T-cell (primary cell): ENCODE data around the gene RAB3B. TPM values are rescaled to one million over a fixed set of nuclear protein-coding genes. Genes with fewer than 3 reads are reported as not detected.
"Not testable (repeated sequence)": the region's sequence is repeated elsewhere in the genome, so short reads cannot be mapped to it uniquely, and the experiment has no call there.

Experiments
- ATAC-seq, 4 experiments: fragments of 200-7000 bp in 3 of 4; fragments of 150-1000 bp in 1 of 4; cut with Tn5 transposase; replicated peaks in 1 of 4; 1 replicate in 3 of 4; 2 replicates in 1 of 4; pipeline ENCODE4 v1.10.0; 2021; ENCODE audit warnings: moderate library complexity in 3 of 4, mild to moderate bottlenecking in 2 of 4, moderate number of reproducible peaks in 1 of 4
- CTCF ChIA-PET, 2 donors: fragments of 300-600 bp; sonication (Branson Sonifier 250); formaldehyde crosslinking; loops; one replicate each; lab custom pipeline; 2022; ENCODE audit warnings: antibody characterized with exemption in 2 of 2; lab: Charles Lee
- POLR2A ChIA-PET, 2 donors: fragments of 300-600 bp; sonication (Branson Sonifier 250); formaldehyde crosslinking; loops; one replicate each; lab custom pipeline; 2022; ENCODE audit warnings: antibody characterized with exemption in 2 of 2; lab: Charles Lee
- DNase-seq, 35 experiments: peaks; one replicate each; pipeline versions ENCODE4 v3.0.0 to v3.0.0-alpha.2; 2013 to 2023
- H3K27ac ChIP-seq: one replicate; pipeline ENCODE4 v1.5.1; 2013; ENCODE audit warnings: low read length
- H3K27me3 ChIP-seq, 2 experiments: replicated peaks in 1 of 2; 1 replicate in 1 of 2; 2 replicates in 1 of 2; pipeline versions ENCODE4 v1.6.1 to v1.7.0; 2013; ENCODE audit warnings: low read length in 1 of 2, mixed read lengths in 1 of 2; ENCODE audit not compliant: control insufficient read depth in 2 of 2, insufficient read depth in 2 of 2; ENCODE audit errors: extremely low read depth in 1 of 2
- H3K36me3 ChIP-seq, 2 donors: 1 replicate in 1 of 2; 2 replicates in 1 of 2; pipeline versions ENCODE4 v1.6.1 to v1.7.0; 2013; ENCODE audit warnings: low read length in 1 of 2; ENCODE audit not compliant: control insufficient read depth in 2 of 2, insufficient read depth in 1 of 2; ENCODE audit errors: extremely low read depth in 1 of 2
- H3K4me1 ChIP-seq, 2 experiments: 1 replicate in 1 of 2; 2 replicates in 1 of 2; pipeline versions ENCODE4 v1.6.1 to v1.7.0; 2013; ENCODE audit warnings: low read length in 2 of 2, mixed read lengths in 1 of 2; ENCODE audit not compliant: insufficient read depth in 2 of 2, control insufficient read depth in 1 of 2; ENCODE audit errors: extremely low read depth in 1 of 2
- H3K4me3 ChIP-seq, 2 donors: 1 replicate in 1 of 2; 2 replicates in 1 of 2; pipeline versions ENCODE4 v1.5.1 to v1.7.0; 2013; ENCODE audit warnings: mild to moderate bottlenecking in 2 of 2, low read length in 1 of 2, moderate library complexity in 1 of 2; ENCODE audit not compliant: control insufficient read depth in 1 of 2; ENCODE audit errors: extremely low read depth in 1 of 2
- H3K9me3 ChIP-seq: 2 replicates; pipeline ENCODE4 v1.7.0; 2013
- H3K27ac Mint-ChIP-seq, 2 donors: one replicate each; pipeline ENCODE4 v1.8.0; 2020 to 2021; ENCODE audit warnings: mild to moderate bottlenecking in 2 of 2, mixed read lengths in 2 of 2
- H3K27me3 Mint-ChIP-seq, 2 donors: one replicate each; pipeline ENCODE4 v1.8.0; 2021 to 2022; ENCODE audit warnings: mixed read lengths in 2 of 2
- H3K36me3 Mint-ChIP-seq: one replicate; pipeline ENCODE4 v1.8.0; 2021; ENCODE audit warnings: mixed read lengths
- H3K4me1 Mint-ChIP-seq, 3 donors: one replicate each; pipeline ENCODE4 v1.8.0; 2020 to 2022; ENCODE audit warnings: mixed read lengths in 3 of 3, mild to moderate bottlenecking in 1 of 3
- H3K4me3 Mint-ChIP-seq, 3 donors: one replicate each; pipeline ENCODE4 v1.8.0; 2020 to 2022; ENCODE audit warnings: mild to moderate bottlenecking in 3 of 3, mixed read lengths in 3 of 3, moderate library complexity in 3 of 3
- H3K9me3 Mint-ChIP-seq, 3 donors: one replicate each; pipeline ENCODE4 v1.8.0; 2020 to 2022; ENCODE audit warnings: mixed read lengths in 3 of 3
- WGBS: methylation state at CpG from one replicate; pipeline ENCODE4 v1.1.5; 2013; ENCODE audit warnings: missing lambda C conversion rate; ENCODE audit not compliant: insufficient coverage; 5-methylcytosine and 5-hydroxymethylcytosine counted together
- total RNA-seq, 35 experiments: library from RNA in 6 of 35; stranded (reverse) in 6 of 35; fragments of 120-200 nt in 1 of 35; gene quantifications; one replicate each; pipeline versions ENCODE4 v1.2.1 to v1.2.4 and lab custom pipeline; 2013 to 2026

RAB3B gene
- total RNA-seq, 5 donors from 2014 or later (not counting 1 experiment from before 2014, with no cell fraction given) = 0.02 to 0.18 (median 0.06) TPM; not detected in 1

DNA sequence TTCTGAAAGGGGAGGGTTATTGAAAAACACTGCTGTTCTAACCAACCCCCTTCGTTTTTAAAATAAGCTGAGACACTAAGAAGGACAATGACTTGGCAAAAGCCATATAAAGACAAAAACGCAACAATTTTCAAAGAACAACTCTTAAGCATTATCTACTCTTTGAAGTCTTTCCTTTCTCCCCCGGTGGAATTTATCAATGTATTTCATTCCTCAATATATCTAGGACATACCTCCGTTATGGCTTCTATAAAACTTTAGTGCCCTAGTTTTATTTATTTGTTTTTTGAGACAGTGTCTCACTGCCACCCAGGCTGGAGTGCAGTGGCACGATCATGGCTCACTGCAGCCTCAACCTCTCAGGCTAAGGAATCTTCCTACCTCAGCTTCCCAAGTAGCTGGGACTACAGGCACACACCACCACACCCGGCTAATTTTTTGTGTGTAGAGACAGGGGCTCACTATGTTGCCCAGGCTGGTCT is 115.2 kb downstream of the RAB3B start:
- CTCF ChIA-PET = no interaction called here
- no peak overlapping the region for H3K27ac ChIP-seq

DNA sequence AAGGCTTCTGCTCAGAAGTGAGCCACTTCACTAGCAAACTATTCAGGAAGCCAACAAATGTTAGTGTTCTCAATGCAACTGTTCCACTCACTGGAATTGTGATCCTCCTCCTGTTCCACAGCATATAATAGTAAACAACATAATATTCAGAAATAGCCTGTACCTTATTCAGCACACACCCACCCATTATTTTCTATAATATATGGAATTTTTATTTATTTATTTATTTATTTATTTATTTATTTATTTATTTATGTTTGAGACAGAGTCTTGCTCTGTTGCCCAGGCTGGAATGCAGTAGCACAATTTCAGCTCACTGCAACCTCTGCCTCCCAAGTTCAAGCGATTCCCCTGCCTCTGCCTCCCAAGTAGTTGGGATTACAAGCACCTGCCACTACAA is 117.2 kb downstream of the RAB3B start:
- H3K4me3 ChIP-seq, CTCF ChIA-PET, H3K4me3 Mint-ChIP-seq, H3K27ac Mint-ChIP-seq, H3K27ac ChIP-seq, H3K36me3 ChIP-seq, POLR2A ChIA-PET, H3K9me3 ChIP-seq, ATAC-seq, H3K27me3 Mint-ChIP-seq, H3K9me3 Mint-ChIP-seq, H3K27me3 ChIP-seq, DNase-seq: not testable (repeated sequence)
- 100% methylated on average over 1 of the region's 1 CpG for WGBS
- peaks cover 11% of the 10 kb centered on the region for H3K36me3 Mint-ChIP-seq
- H3K4me1 Mint-ChIP-seq = peaks cover 53 to 65% (median 62%) of the 10 kb centered on the region in 3 donors
- peaks cover 22 to 40% of the 10 kb centered on the region in 2 experiments for H3K4me1 ChIP-seq

More for the DNA sequence above, 115.2 kb downstream of the RAB3B start:
- Histone ChIP-seq H3K9me3 (no peaks in the 10 kb centered on the region), H3K36me3 (peaks cover 0 to 2% of the 10 kb centered on the region in 2 donors), H3K4me1 (peaks cover 25 to 49% of the 10 kb centered on the region in 2 experiments), H3K27me3 (no peaks in the 10 kb centered on the region), H3K4me3 (no peak overlapping the region)
- H3K4me3 Mint-ChIP-seq = peak overlapping the region in 2 of 3 donors; percentile 39 to 57
- peaks cover 11% of the 10 kb centered on the region for H3K36me3 Mint-ChIP-seq
- H3K27ac Mint-ChIP-seq = no peak overlapping the region
- H3K4me1 Mint-ChIP-seq = peaks cover 44 to 48% (median 47%) of the 10 kb centered on the region in 3 donors
- 32% methylated on average over 2 of the region's 6 CpGs for WGBS
- no peaks in the 10 kb centered on the region for H3K9me3 Mint-ChIP-seq
- DNase-seq (no peak), ATAC-seq (no peak)
- POLR2A ChIA-PET = interaction anchor here in 1 of 2 donors (0.6 kb wide), 1 partner anchor 314 kb away, joined by 3 read pairs; no protein-coding TSS in a partner anchor
- H3K27me3 Mint-ChIP-seq = no peaks in the 10 kb centered on the region

DNA sequence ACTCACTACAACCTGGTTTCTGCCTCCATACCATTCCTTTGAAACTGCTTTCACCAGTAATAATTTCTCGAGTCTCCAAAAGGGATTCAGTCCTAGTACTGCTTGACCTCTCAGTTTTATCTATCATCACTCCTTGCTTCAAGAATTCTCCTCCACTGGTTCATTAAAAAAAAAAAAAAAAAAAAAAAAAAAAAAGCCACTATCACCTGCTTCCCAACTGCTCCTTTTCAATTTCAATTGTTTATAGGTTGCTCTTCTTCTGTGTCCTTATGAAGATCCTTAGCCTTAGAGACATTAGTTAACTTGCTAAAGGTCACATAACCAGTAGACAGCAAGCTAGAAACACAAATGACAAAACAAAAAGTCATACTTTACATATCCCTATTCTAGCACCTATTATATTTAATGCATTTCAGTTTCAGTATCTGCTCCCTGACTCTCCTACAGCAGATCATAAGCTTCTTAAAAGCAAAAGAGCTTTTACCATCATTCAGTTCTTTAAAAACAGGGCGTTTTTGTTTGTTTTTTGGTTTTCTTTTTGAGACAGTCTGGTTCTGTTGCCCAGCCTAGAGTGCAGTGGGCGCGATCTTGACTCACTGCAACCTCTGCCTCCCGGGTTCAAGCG is 119.0 kb downstream of the RAB3B start:
- no peak for ATAC-seq
- no peaks in the 10 kb centered on the region for H3K27me3 Mint-ChIP-seq
- Histone ChIP-seq H3K36me3 (peaks cover 0 to 2% of the 10 kb centered on the region in 2 donors), H3K4me1 (peaks cover 15 to 30% of the 10 kb centered on the region in 2 experiments), H3K4me3 (no peak overlapping the region), H3K27me3 (no peaks in the 10 kb centered on the region), H3K27ac (no peak overlapping the region), H3K9me3 (no peaks in the 10 kb centered on the region)
- peaks cover 19% of the 10 kb centered on the region for H3K36me3 Mint-ChIP-seq
- 100% methylated on average over 1 of the region's 6 CpGs for WGBS
- no peak overlapping the region for H3K4me3 Mint-ChIP-seq
- DNase-seq = no peak
- H3K9me3 Mint-ChIP-seq = no peaks in the 10 kb centered on the region
- H3K4me1 Mint-ChIP-seq = peaks cover 71 to 80% (median 79%) of the 10 kb centered on the region in 3 donors
- no peak overlapping the region for H3K27ac Mint-ChIP-seq
- ChIA-PET POLR2A (no interaction called here), CTCF (interaction anchor here in 1 of 2 donors (0.6 kb wide), 1 partner anchor 9 kb away, joined by 3 read pairs; no protein-coding TSS in a partner anchor)

DNA sequence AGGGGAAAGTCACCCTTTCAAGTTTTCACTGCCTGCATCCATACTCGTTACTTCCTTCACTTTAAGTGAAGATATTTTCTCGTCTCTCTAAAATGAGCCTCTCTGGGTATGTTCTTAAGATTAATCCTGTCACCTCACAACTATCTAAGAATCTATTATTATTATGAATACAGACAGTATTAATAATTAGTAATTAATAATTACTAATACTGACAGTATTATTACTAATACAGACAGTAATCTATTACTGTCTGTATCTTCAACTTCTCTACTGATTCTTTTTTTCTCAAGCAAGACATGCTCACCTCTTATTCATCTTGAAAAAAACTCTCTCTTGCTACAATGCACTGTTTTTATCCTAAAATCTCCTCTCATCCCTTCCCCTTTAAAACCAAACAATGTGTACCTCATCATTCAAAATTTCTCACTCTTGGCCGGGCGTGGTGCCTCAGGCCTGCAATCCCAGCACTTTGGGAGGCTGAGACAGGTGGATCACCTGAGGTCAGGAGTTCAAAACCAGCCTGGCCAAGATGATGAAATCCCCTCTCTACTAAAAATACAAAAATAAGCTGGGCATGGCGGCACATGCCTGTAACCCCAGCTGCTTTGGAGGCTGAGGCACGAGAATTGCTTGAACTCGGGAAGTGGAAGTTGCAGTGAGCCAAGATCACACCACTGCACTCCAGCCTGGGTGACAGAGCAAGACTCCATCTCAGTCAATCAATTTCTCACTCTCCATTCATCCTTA is 119.7 kb downstream of the RAB3B start:
- DNase-seq (no peak), ATAC-seq (no peak)
- H3K27ac ChIP-seq = no peak overlapping the region
- H3K36me3 ChIP-seq = peaks cover 0 to 2% of the 10 kb centered on the region in 2 donors
- POLR2A ChIA-PET = no interaction called here
- Mint-ChIP-seq H3K36me3 (peaks cover 19% of the 10 kb centered on the region), H3K4me1 (peaks cover 73 to 81% (median 78%) of the 10 kb centered on the region in 3 donors), H3K9me3 (no peaks in the 10 kb centered on the region), H3K27me3 (no peaks in the 10 kb centered on the region), H3K27ac (no peak overlapping the region), H3K4me3 (no peak overlapping the region)
- H3K4me1 ChIP-seq = peaks cover 9 to 30% of the 10 kb centered on the region in 2 experiments
- no peaks in the 10 kb centered on the region for H3K27me3 ChIP-seq
- CTCF ChIA-PET = interaction anchor here in 1 of 2 donors (0.6 kb wide), 1 partner anchor 9 kb away, joined by 3 read pairs; no protein-coding TSS in a partner anchor
- no peak overlapping the region for H3K4me3 ChIP-seq
- WGBS = 92% methylated on average over 5 of the region's 7 CpGs
- no peaks in the 10 kb centered on the region for H3K9me3 ChIP-seq

DNA sequence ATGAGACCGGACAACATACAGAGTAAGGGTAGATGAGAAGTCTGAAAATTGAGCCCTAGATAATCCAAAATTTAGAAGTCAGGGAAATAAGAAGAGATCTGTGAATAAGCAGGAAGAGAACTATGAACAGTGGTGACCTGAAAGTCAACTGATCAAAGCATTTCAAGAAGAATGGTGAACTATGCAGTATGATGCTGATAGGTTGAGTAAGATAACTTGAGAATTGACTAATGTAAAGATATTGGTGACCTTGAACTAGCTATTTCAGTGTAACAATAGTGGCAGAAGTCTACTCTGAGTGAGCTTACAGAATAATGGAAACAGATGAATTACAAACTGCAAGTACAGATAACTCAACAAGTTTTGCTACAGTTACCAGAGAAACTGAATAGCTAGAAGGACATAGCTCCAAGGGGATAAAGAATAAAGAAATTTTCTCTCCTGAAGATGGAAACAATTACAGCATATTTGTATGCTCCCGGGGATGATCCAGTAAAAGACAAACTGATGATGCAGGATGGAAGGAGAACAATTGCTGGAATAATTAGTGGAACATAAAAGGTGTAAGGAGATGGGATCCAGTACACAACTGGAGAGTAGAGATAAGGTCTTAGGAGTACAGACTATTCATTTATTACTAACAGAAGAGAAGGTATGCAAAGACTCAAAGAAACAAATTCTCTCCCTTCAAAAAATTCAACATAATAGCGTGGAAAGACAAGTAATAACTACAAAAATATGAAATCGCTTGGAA is 122.8 kb downstream of the RAB3B start:
- Mint-ChIP-seq H3K27ac (no peak overlapping the region), H3K4me1 (peaks cover 63 to 67% (median 63%) of the 10 kb centered on the region in 3 donors), H3K27me3 (no peaks in the 10 kb centered on the region), H3K9me3 (no peaks in the 10 kb centered on the region), H3K4me3 (no peak overlapping the region), H3K36me3 (peaks cover 15% of the 10 kb centered on the region)
- ChIA-PET POLR2A (no interaction called here), CTCF (interaction anchor here in 1 of 2 donors (0.5 kb wide), 1 partner anchor 118 kb away, joined by 4 read pairs; no protein-coding TSS in a partner anchor)
- Histone ChIP-seq H3K9me3 (no peaks in the 10 kb centered on the region), H3K4me1 (peaks cover 8 to 20% of the 10 kb centered on the region in 2 experiments), H3K27ac (no peak overlapping the region), H3K36me3 (no peaks in the 10 kb centered on the region), H3K27me3 (no peaks in the 10 kb centered on the region), H3K4me3 (no peak overlapping the region)
- ATAC-seq (no peak), DNase-seq (no peak)
- 100% methylated on average over 1 of the region's 4 CpGs for WGBS
